ENCODE results near the gene TMEM218.
"Not testable (repeated sequence)": the region's sequence is repeated elsewhere in the genome, so short reads cannot be mapped to it uniquely, and the experiment has no call there.

Gene TMEM218

DNA sequence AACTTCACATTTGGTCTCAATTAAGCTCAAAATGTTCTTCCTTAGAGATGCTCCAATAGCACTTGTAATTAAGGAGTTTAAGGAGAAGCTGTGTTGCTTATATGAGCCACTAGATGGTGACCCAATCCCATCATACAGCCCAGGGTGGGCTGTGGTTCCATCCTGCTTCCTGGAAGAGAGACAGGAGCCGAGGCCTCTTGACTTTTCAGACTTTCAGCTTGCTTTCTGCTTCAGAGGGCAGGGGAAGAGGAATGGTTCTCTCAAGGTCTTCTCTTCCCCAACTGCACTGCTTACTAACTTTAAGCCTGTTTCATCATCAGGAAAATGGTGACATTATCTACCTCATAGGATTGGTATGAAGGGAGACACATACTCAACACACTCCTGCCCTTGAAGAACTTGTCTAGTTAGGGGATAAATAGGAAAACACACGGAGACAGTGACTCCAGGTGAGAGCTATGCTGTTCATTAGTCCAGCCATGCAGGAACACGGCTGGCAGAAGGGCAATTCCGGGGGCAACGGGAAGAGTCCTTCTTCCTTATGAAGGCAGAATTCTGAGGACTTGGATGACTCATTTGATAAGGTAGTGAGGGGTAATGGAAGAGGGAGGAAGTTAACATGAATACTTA is 20.1 kb downstream of the TMEM218 start:
- FAIRE-seq (no peak), DNase-seq (ENCODE audit: insufficient read length, low spot score) (no peak)

- FAIRE-seq (no peak), DNase-seq (ENCODE audit: insufficient read length, low spot score) (no peak)
Observed at GRCh38 chr11:125090816-125091215, 20.6 kb downstream of the TMEM218 start.

- not testable (repeated sequence) for DNase-seq (ENCODE audit: insufficient read length, low spot score); FAIRE-seq
Observed at GRCh38 chr11:125090151-125090550, 21.3 kb downstream of the TMEM218 start.

DNA sequence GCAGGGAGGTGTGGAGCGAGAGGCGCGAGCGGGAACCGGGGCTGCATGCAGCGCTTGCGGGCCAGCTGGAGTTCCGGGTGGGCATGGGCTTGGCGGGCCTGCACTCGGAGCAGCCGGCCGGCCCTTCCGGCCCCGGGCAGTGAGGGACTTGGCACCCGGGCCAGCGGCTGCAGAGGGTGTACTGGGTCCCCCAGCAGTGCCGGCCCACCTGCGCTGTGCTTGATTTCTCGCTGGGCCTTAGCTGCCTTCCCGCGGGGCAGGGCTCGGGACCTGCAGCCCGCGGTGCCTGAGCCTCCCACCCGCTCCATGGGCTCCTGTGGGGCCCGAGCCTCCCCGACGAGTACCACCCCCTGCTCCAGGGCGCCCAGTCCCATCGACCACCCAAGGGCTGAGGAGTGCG is 21.9 kb downstream of the TMEM218 start:
- FAIRE-seq; DNase-seq (ENCODE audit: insufficient read length, low spot score): not testable (repeated sequence)

GRCh38 chr11:125088576-125089455 is 22.6 kb downstream of the TMEM218 start:
- FAIRE-seq (no peak), DNase-seq (ENCODE audit: insufficient read length, low spot score) (no peak)

- DNase-seq (ENCODE audit: insufficient read length, low spot score) (no peak), FAIRE-seq (no peak)
Observed at GRCh38 chr11:125088123-125088522, 23.3 kb downstream of the TMEM218 start.

- FAIRE-seq (no peak), DNase-seq (ENCODE audit: insufficient read length, low spot score) (no peak)
Observed at GRCh38 chr11:125086633-125087296, 24.7 kb downstream of the TMEM218 start.

DNA sequence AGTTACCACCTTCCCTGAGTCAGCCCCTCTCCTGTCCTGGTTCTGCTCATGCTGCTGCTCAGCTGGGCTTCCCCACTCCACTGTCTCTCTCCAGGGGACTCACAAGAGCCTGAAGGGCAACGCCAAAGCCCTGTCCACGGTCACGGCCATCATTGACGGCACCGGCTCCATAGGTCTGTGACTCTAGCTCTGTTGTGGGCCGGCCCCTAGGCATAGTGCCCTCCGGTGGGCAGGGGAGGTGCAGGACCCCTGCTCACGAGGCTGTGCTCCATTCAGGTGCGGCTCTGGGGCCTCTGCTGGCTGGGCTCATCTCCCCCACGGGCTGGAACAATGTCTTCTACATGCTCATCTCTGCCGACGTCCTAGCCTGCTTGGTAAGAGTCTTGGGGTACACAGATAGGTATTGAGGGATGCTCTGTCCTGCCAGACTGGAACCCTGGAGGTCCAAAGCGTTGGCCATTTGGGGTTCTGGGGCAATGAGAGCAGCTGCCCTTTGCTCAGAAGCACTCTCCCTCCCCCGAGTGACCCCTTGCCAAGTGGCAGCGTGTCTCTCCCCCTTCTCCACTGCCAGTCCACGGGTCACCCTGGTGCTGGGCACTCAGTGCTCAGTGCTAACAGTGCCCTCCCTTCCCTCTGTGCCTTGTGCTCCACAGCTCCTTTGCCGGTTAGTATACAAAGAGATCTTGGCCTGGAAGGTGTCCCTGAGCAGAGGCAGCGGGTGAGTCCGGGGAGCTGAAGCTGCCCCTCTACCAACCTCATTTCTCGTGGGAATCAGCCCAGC is 25.9 kb downstream of the TMEM218 start:
- no peak for DNase-seq (ENCODE audit: insufficient read length, low spot score)
- FAIRE-seq = no peak

- FAIRE-seq = no peak
- DNase-seq (ENCODE audit: insufficient read length, low spot score) = no peak
Observed at GRCh38 chr11:125084761-125085231, 26.6 kb downstream of the TMEM218 start.

- DNase-seq (ENCODE audit: insufficient read length, low spot score) (no peak), FAIRE-seq (no peak)
Observed at GRCh38 chr11:125084057-125084416, 27.4 kb downstream of the TMEM218 start.

DNA sequence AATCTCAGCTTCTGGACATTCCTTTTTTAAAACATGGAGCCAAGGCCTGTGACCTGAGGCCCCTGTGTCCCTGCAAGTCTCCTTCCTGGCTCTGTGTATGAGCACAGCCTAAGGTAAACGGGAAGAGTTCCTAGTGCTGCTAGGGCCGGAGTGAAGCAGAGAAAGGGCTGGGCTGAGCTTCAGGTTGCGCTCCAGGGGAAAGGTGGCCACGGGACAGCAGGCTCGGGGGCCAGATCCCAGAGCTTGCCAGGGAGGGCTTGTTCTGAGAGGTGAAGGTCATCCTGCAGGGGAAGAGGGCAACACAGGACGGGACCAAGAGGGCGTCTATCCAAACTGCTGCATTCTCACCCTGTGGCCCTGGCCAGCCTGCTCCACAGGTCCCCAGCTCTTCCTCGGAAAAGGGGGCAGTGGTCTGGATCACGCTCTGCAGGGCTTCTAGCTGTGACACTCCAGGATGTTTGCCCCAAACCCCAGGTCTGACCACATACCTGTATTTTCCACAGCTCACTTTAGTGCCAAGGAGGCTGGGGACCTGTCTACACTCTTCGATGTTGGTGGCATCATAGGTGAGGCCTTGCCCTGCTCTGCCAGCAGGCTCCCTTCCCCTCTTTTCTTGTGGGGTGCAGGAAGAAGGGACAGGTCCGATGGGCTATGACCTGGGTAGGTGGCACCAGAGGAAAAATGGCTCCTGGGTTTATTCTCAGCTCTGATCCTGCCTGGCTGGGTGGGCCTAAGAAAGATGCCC is 27.9 kb downstream of the TMEM218 start:
- no peak for DNase-seq (ENCODE audit: insufficient read length, low spot score)
- no peak for FAIRE-seq

DNA sequence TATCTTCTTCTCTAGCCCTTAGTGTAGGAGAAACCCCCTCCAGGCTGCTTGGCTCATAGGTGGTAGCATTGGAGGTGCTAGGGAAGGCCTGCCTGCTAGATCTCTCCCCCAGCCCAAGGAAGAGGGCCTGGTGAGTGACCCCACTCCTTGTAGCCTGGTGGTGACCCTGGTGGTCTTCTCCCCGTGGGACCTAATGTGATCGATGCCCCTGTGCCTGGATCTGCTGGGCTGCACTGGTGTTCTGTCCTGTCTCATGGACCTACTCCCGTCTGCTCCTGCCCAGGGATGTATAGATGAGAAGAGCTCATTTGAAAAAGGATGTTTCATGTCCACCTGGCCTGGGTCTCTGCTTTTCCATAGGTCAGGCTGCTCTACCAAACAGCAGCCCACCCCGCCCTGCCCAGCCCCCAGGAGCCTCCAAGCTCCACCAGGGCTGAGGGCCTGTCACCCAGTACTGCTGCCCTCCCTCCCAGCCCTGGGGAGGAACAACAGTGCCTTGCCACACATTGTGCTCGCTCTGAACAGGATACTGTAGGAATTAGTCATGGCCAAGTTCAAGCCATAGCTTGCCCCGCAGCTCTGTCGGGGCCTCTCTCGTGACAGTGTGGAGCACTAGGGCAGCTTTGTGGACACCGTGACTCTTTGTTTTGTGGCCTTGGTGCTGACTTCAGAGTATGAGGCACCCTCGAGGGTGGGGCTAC is 28.7 kb downstream of the TMEM218 start:
- FAIRE-seq = no peak
- DNase-seq (ENCODE audit: insufficient read length, low spot score) = no peak

DNA sequence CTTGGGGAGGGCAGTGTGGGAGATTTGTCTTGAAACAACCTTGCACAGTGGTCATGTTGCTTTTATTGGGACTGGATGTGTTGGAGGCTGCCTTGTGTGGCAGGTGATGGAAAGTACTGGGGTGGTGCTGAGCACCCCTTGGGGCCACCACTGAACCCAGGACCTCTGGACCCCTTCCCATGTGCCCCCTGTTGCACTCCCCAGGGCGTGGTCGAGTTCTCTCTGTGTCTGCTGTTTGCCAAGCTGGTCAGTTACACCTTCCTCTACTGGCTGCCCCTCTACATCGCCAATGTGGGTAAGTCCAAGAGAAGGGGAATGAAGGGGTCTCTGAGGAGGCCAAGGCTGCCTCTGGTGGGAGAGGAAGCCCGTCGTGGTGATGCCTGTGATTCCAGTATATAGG is 29.4 kb downstream of the TMEM218 start:
- FAIRE-seq (no peak), DNase-seq (ENCODE audit: insufficient read length, low spot score) (no peak)

DNA sequence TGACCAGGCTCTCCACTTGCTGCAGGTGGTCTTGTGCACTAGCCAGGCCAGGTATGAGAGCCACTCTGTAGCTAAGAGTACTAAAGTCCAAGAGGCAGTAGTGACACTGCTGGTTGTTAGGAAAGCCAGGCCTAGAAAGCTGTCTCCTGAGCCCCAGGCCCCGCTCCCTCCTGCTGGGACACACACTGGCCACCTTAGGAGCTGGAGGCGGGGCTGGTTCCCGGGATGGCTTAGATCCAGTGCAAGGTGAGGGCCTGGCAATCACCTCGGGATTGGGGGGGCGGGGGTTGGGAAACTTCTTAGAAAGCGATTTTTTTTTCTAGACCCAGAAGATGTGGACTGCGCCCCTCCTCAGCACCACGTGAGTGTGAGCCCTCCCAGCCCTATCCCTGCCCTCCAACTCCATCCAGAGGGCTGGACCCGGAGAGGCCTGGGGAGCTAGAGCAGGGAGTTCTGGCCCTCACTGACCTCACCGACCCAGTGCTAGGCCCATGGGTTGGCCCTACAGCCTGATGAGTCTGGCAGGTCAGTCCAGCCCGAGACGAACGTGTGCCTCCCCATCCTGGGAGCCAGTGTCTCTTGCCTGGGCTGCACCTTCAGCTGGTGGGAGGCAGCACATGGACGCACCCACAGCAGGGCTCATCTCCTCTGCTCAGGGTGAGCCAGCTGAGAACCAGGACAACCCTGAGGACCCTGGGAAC is 30.2 kb downstream of the TMEM218 start:
- DNase-seq (ENCODE audit: insufficient read length, low spot score) (no peak), FAIRE-seq (no peak)

DNA sequence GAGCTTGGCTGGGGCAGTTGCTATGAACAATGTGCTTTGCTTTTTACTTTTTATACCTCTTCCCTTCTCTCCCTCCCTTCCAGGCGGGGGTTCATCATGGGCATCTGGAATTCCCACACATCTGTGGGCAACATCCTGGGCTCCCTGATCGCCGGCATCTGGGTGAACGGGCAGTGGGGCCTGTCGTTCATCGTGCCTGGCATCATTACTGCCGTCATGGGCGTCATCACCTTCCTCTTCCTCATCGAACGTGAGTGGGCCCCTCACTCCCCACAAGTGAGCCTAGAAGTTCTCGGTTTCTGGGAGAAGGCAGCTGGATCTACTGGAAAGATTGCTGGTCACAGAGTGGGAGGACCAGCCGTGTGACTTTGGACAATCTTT is 30.9 kb downstream of the TMEM218 start:
- no peak for FAIRE-seq

DNA sequence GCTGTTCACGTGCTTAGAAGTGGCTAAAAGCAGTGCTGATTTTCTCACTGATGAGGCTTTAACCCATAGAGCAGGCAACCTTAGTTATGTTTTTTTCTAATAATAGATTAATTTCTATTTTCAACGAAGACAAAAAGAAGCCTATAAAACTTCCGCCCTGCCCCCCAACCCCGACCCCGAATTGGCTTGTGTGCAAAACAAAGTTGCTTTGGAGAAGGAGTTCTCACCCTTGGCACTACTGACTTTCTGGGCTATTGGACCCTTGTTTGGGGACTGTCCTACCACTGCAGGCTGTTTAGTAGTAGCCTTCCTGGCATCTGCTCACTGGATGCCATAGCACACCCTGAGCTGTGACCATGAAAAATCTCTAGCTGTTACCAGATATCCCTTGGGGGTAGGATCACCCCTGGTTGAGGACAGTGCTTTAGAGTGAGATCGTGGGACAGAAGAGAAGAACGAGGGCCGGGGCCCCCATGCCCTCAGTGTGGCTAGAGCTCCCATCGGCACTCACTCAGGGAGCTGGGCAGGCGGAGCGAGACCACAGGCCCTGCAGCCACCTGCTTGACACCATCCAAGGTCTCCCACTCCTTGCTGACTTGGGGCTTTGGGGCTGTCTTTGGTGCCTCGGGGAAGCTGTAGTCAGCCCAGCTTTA is 31.4 kb downstream of the TMEM218 start:
- DNase-seq (ENCODE audit: insufficient read length, low spot score) (no peak), FAIRE-seq (no peak)

More for the DNA sequence above, 30.9 kb downstream of the TMEM218 start:
- DNase-seq (ENCODE audit: insufficient read length, low spot score) = no peak

DNA sequence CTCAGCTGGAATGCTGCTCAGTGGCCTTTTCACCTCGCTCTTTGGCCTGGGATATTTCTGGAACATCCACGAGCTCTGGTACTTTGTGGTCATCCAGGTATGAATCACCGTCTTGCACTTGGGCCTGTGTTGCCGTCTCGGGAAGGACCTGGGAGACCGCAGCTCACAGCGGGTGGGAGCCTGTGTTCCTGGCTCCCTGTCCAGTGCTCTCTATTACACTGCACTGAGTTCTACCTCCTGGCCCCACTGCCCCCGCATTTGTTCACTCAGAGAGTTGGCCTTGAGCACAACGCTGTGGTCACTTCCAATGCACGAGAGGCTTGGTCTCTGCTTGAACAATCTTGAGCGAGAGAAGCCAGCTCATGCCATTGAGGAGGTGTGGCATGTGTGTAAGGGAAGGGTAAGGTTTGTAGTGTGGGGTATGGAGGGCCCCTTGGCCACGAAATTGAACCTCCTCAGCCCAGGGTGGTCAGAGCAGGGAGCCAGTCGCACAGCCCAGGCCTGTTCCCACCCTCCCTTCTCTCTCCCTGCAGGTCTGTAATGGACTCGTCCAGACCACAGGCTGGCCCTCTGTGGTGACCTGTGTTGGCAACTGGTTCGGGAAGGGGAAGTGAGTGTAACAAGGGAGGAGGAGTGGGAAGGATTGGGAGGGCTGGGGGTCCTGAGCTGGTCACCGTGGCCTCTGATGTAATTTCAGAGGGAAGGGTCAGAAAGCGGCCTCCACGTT is 32.1 kb downstream of the TMEM218 start:
- FAIRE-seq (no peak), DNase-seq (ENCODE audit: insufficient read length, low spot score) (no peak)
